Brain microvascular endothelial cell (primary cell): ENCODE measurements around the gene FZR1.

Source experiments
- DNase-seq: peaks from one replicate; pipeline ENCODE4 v3.0.0-alpha.2; 2020
- H3K27ac ChIP-seq: fragments of 250-450 bp; sonication (Bioruptor Pico); 2 replicates; pipeline ENCODE4 v1.5.1; 2020; ENCODE audit warnings: mild to moderate bottlenecking, moderate library complexity
- H3K27me3 ChIP-seq: fragments of 250-450 bp; sonication (Bioruptor Pico); replicated peaks from 2 replicates; pipeline ENCODE4 v1.5.1; 2020; ENCODE audit warnings: mild to moderate bottlenecking
- H3K36me3 ChIP-seq: fragments of 250-450 bp; sonication (Bioruptor Pico); replicated peaks from 2 replicates; pipeline ENCODE4 v1.5.1; 2020; ENCODE audit warnings: mild to moderate bottlenecking
- H3K4me3 ChIP-seq: 2 replicates; pipeline ENCODE4 v1.5.1; 2011; ENCODE audit warnings: low read depth, mild to moderate bottlenecking, control low read depth, low read length, moderate library complexity
- in situ Hi-C: cut with HindIII; loops from 2 replicates; pipeline ENCODE4 v1.10.0; 2017; ENCODE audit warnings: low sequenced_read_pairs, low pct_ligation_motif_present
- TF ChIP-seq, protein P1 (sequence below): IDR thresholded peaks from 2 replicates; pipeline ENCODE4 v1.5.1; 2011; ENCODE audit warnings: low read depth, mild to moderate bottlenecking, moderate library complexity, low read length, control low read depth, inconsistent platforms; ENCODE audit errors: missing control alignments

The FZR1 gene

GRCh38 chr19:3550947-3551791 lies 45.1 kb downstream of the FZR1 start:
- H3K4me3 ChIP-seq = no peak overlapping the region
- no peak for DNase-seq
- no peak overlapping the region for H3K27ac ChIP-seq
- in situ Hi-C loops = no loop called here
- TF ChIP-seq, protein P1, sequence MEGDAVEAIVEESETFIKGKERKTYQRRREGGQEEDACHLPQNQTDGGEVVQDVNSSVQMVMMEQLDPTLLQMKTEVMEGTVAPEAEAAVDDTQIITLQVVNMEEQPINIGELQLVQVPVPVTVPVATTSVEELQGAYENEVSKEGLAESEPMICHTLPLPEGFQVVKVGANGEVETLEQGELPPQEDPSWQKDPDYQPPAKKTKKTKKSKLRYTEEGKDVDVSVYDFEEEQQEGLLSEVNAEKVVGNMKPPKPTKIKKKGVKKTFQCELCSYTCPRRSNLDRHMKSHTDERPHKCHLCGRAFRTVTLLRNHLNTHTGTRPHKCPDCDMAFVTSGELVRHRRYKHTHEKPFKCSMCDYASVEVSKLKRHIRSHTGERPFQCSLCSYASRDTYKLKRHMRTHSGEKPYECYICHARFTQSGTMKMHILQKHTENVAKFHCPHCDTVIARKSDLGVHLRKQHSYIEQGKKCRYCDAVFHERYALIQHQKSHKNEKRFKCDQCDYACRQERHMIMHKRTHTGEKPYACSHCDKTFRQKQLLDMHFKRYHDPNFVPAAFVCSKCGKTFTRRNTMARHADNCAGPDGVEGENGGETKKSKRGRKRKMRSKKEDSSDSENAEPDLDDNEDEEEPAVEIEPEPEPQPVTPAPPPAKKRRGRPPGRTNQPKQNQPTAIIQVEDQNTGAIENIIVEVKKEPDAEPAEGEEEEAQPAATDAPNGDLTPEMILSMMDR = no peak
- no peaks in the 10 kb centered on the region for H3K27me3 ChIP-seq
- peaks cover 39% of the 10 kb centered on the region for H3K36me3 ChIP-seq

DNA sequence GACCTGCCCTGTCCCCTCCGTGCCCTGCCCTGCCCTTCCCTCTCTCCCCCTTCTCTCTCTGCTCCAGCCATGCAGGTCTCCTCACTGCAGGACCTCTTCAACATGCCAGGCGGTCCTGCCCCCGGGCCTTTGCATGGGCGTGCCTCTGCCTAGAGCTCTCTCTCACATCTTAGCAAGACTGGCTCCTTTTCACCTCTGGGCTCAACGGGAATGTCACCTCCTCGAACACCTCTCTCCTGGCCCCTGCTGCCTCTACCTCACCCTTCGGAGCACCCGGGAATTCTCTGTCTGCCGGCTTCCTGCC lies 45.6 kb downstream of the FZR1 start:
- Histone ChIP-seq H3K27me3 (no peaks in the 10 kb centered on the region), H3K36me3 (peaks cover 35% of the 10 kb centered on the region), H3K27ac (no peak overlapping the region), H3K4me3 (no peak overlapping the region)
- in situ Hi-C loops = no loop called here
- no peak for DNase-seq
- TF ChIP-seq, protein P1 = no peak

- Histone ChIP-seq H3K27ac (no peak overlapping the region), H3K27me3 (no peaks in the 10 kb centered on the region), H3K4me3 (no peak overlapping the region), H3K36me3 (peaks cover 13% of the 10 kb centered on the region)
- TF ChIP-seq, protein P1 = no peak
- no peak for DNase-seq
- in situ Hi-C loops = no loop called here
Measured at GRCh38 chr19:3554254-3555083, 48.4 kb downstream of the FZR1 start.

DNA sequence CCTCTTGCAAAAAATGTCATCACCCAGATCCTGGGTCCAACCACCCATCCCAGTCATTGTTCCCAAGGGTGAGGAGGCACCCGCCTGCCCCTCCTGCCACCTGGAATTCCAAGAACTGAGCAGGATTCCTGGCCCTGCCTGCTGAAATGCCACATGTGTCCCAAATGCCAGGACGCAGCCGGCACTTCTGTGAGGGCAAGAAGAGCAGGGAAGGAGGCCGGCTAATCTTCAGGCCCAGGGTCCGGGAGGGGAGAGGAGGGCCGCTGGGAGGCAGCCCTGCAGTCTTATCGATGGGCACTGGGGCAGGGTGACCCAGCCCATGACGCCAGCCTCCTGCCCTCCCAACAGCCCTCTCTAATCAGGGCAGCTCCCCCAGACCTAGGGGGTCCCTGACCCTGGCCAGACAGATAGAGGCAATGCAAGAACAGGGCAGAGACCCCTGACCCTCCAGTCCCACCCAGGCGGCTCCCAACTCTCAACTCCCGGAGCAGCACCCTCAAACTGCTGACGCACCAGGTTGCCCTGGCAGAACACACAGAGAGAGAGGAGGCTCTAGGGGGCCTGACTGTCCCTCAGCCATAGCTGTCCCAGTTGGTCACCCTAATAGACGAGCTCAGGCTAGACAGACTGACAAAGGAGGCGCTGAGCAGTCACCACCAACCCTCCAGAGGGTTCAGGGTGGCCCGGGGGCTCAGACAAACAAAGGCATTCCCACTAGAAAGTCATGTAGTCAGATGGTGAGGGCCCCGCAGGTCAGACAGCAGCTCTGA lies 49.7 kb downstream of the FZR1 start:
- in situ Hi-C loops = no loop called here
- TF ChIP-seq, protein P1 = no peak
- Histone ChIP-seq H3K36me3 (peaks cover 3% of the 10 kb centered on the region), H3K27ac (no peak overlapping the region), H3K27me3 (no peaks in the 10 kb centered on the region), H3K4me3 (peak overlapping the region; percentile 83)
- DNase-seq = no peak

DNA sequence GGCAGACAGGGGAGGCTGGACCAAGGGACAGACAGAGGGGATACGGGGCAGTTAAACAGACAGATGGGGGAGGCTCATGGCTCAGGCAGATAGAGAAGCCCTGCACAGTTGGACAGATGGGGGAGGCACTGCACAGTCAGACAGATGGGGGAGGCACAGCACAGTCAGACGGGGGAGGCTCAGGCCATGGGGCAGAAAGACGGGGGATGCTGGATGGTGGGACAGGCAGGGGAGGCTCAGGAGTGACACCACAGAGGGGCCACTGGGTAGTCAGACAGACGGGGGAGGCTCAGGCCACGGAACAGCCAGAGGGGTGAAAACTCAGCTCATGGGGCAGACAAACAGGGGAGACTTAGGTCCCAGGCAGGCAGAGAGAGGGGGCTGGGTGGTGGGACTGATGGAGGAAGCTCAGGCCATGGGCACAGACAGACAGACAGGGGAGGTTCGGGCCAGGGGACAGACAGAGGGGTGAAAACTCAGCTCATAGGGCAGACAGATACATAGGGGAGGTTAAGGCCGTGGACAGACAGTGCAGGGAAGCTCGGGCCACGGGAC lies 50.4 kb downstream of the FZR1 start:
- TF ChIP-seq, protein P1 = no peak
- in situ Hi-C loops = no loop called here
- Histone ChIP-seq H3K27me3 (no peaks in the 10 kb centered on the region), H3K36me3 (no peaks in the 10 kb centered on the region), H3K4me3 (peak overlapping the region; percentile 83), H3K27ac (peak overlapping the region; percentile 52)
- DNase-seq = no peak
